SKM-1 treated with dmso at 0.1 percent for 144 hours (cell line): ENCODE measurements around the gene METTL25B.

Source experiments
- DNase-seq: peaks from one replicate; lab custom pipeline; 2025; ENCODE audit not compliant: unreplicated experiment; lab: John Stamatoyannopoulos, UW

Gene METTL25B

GRCh38 chr1:156767101-156767878 is 39.0 kb downstream of the METTL25B start, which contains the start of gene PRCC:
TSS of gene PRCC (plus strand) at chr1:156767535. CDS start at chr1:156767772, 237 bp downstream.
- peak; percentile 100 for DNase-seq

- DNase-seq, result no peak
Observed at GRCh38 chr1:156767879-156768604, 39.8 kb downstream of the METTL25B start.

GRCh38 chr1:156768610-156769295 is 40.5 kb downstream of the METTL25B start:
- no peak for DNase-seq

GRCh38 chr1:156772222-156772621 is 44.0 kb downstream of the METTL25B start:
- no peak for DNase-seq

GRCh38 chr1:156772728-156773497 is 44.6 kb downstream of the METTL25B start:
- no peak for DNase-seq

GRCh38 chr1:156773607-156774006 is 45.3 kb downstream of the METTL25B start:
- no peak for DNase-seq

- no peak for DNase-seq
Observed at GRCh38 chr1:156775799-156776198, 47.5 kb downstream of the METTL25B start.

GRCh38 chr1:156776942-156777341 is 48.7 kb downstream of the METTL25B start:
- no peak for DNase-seq

GRCh38 chr1:156777573-156777972 is 49.3 kb downstream of the METTL25B start:
- no peak for DNase-seq

- DNase-seq, result no peak
Observed at GRCh38 chr1:156781585-156782186, 53.4 kb downstream of the METTL25B start.

GRCh38 chr1:156785458-156785857 is 57.2 kb downstream of the METTL25B start:
- DNase-seq, result no peak
